Renal cortical epithelial cell (primary cell): ENCODE results near the gene DHRS1. TPM values are rescaled to one million over a fixed set of nuclear protein-coding genes. Genes with fewer than 3 reads are reported as not detected.
"Not testable (repeated sequence)": the region's sequence is repeated elsewhere in the genome, so short reads cannot be mapped to it uniquely, and the experiment has no call there.

Source experiments
- DNase-seq: peaks from one replicate; pipeline ENCODE4 v3.0.0-alpha.2; 2011; ENCODE audit warnings: low read depth
- total RNA-seq: library from RNA; depleted of rRNA; stranded (reverse); fragments of >200 nt; gene quantifications from 2 replicates; pipeline ENCODE4 v1.2.3, GENCODE V29; 2014

The DHRS1 gene
- total RNA-seq, 1 donor from 2014 or later, result 18.3 TPM

DNA sequence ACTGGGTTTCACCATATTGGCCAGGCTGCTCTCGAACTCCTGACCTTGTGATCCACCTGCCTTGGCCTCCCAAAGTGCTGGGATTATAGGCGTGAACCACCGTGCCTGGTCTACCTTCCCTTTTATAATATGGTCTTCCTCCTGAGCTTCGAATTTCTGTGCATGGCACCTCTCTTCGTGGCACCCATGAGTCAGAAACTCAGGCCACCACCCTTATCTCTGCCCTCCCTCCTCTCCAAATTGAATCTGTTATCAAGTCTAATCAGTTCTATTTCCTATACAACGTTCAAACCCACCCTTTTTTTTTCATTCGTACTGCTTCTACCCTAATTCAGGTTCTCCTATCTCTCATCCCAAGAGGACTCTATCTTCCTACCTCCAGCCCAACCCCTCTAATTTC lies 52.2 kb downstream of the DHRS1 start:
- DNase-seq, result no peak

DNA sequence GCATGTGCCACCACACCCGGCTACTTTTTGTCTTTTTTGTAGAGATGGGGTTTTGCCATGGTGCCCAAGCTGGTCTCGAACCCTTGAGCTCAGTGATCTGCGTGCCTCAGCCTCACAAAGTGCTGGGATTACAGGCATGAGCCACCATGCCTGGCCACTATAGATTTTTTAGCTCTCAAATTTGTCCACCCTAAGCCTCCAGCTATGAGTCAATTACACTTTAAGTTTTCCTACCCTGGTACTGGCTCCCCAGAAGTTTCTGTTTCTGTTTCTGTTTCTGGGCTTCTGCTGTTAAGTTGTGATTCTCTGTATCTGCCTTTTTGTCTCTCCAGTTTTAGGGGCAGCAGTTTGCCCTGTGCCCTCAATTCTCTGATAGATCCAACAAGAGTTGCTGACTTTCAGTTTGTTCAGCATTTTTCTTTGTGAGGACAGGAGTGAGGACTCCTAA lies 52.8 kb downstream of the DHRS1 start:
- DNase-seq, result no peak

DNA sequence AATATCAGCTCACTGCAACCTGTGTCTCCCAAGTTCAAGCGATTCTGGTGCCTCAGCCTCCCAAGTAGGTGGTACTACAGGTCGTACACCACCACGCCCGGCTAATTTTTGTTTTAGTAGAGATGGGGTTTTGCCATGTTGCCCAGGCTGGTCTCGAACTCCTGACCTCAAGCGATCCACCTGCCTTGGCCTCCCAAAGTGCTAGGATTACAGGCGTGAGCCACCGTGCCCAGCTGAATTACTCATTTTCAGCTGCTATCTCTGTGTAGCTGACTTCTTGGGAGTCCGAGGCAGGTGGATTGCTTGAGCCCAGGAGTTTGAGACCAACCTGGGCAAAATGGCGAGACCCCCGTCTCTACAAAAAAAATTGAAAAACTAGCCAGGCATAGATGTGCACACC lies 54.2 kb downstream of the DHRS1 start:
- not testable (repeated sequence) for DNase-seq

DNA sequence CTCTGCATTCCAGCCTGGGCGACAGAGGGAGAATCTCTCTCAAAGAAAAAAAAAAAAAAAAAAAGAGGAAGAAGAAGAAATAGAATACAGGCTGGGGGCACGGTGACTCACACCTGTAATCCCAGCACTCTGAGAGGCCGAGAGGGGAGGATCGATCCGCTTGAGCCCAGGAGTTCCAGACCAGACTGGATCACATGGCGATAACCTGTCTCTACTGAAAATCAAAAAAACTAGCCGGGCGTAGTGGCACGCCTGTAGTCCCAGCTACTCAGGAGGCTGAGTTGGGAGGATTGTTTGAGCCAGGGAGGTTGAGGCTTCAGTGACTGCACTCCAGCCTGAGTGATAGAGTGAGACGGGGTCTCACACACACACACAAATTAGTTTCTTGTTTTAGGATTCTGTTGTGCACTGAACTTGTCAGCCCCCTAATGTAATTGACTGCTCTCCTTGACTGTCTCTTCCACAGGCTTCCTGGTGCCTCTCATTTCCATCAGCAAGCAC lies 56.2 kb downstream of the DHRS1 start:
- peak; percentile 9 for DNase-seq

DNA sequence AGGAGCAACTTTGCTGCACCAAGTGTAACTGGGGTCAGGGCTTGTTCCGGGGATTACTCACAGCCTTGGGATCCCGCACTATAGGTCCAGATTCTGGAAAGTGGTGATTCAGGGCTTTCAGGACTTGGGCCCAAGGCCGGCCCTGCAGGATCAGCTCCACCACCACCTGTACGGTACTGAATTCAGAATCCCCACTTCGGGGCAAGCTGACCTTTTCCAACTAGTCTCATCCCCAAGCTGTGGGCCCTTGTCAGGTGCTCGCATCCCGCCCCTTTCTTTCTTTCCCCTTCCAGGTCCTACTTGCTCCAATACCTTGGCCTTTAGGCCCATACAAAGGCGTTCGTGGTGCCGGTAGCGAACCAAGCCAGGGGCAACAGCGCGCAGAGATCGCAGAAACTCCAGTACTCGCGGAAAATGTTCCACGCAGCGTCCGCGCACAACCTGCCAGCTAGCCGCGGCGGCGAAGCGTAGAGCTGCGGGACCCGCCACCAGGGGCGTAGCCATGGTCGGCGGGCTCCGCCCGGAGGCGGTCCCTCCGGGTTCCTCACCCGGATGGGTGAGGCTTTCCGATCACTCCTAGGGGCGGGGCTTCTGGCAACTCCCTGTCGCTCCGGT lies 57.6 kb downstream of the DHRS1 start:
- peak; percentile 80 for DNase-seq

Other genes with a start within 250 kb of the DHRS1 start
- gene CARMIL3, start 247.8 kb downstream of the DHRS1 start, total RNA-seq, result 0.10 TPM in 1 of 2 replicates, not detected in the other
- gene CPNE6, start 228.2 kb downstream of the DHRS1 start, total RNA-seq, result not detected in 2 replicates
- 18.5 and 28.0 TPM in 2 replicates for gene PCK2, start 205.5 kb downstream of the DHRS1 start, total RNA-seq
- gene DCAF11, start 185.0 kb downstream of the DHRS1 start, total RNA-seq, result 73.8 and 112 TPM in 2 replicates
- gene NRL, start 184.8 kb downstream of the DHRS1 start, total RNA-seq, result 1.6 and 2.4 TPM in 2 replicates
- gene FITM1, start 169.1 kb downstream of the DHRS1 start, total RNA-seq, result 0.25 TPM in 1 of 2 replicates, not detected in the other
- 209 and 265 TPM in 2 replicates for gene PSME1, start 163.6 kb downstream of the DHRS1 start, total RNA-seq
- 10.1 and 20.7 TPM in 2 replicates for gene EMC9, start 158.2 kb downstream of the DHRS1 start, total RNA-seq
- 69.3 and 258 TPM in 2 replicates for gene PSME2, start 153.2 kb downstream of the DHRS1 start, total RNA-seq
- 52.1 and 52.6 TPM in 2 replicates for gene RNF31, start 152.3 kb downstream of the DHRS1 start, total RNA-seq
- gene IRF9, start 138.5 kb downstream of the DHRS1 start, total RNA-seq, result 78.3 and 87.7 TPM in 2 replicates
- gene REC8, start 127.7 kb downstream of the DHRS1 start, total RNA-seq, result 13.4 and 43.3 TPM in 2 replicates
- 47.4 and 76.0 TPM in 2 replicates for gene IPO4, start 111.0 kb downstream of the DHRS1 start, total RNA-seq
- gene TM9SF1, start 104.3 kb downstream of the DHRS1 start, total RNA-seq, result 75.4 and 153 TPM in 2 replicates
- 0.05 TPM in 1 of 2 replicates, not detected in the other for gene TSSK4, start 94.1 kb downstream of the DHRS1 start, total RNA-seq
- gene CHMP4A, start 86.3 kb downstream of the DHRS1 start, total RNA-seq, result 38.4 and 65.1 TPM in 2 replicates
- 10.0 and 10.2 TPM in 2 replicates for gene MDP1, start 83.7 kb downstream of the DHRS1 start, total RNA-seq
- gene NEDD8, start 67.4 kb downstream of the DHRS1 start, total RNA-seq, result 146 and 185 TPM in 2 replicates
- gene GMPR2, start 66.9 kb downstream of the DHRS1 start, total RNA-seq, result 96.7 and 106 TPM in 2 replicates
- 46.8 and 75.5 TPM in 2 replicates for gene TINF2, start 57.2 kb downstream of the DHRS1 start, total RNA-seq
- gene TGM1, start 36.6 kb downstream of the DHRS1 start, total RNA-seq, result 0.45 and 1.6 TPM in 2 replicates
- 25.2 and 29.7 TPM in 2 replicates for gene RABGGTA, start 28.2 kb downstream of the DHRS1 start, total RNA-seq
- 23.2 and 32.3 TPM in 2 replicates for gene NOP9, start 70 bp upstream of the DHRS1 start, total RNA-seq
- 0.87 and 2.8 TPM in 2 replicates for gene CIDEB, start 8.2 kb upstream of the DHRS1 start, total RNA-seq
- 1.9 and 3.6 TPM in 2 replicates for gene LTB4R2, start 10.4 kb upstream of the DHRS1 start, total RNA-seq
- 0.17 and 1.3 TPM in 2 replicates for gene LTB4R, start 11.7 kb upstream of the DHRS1 start, total RNA-seq
- 0.40 and 2.6 TPM in 2 replicates for gene ADCY4, start 35.3 kb upstream of the DHRS1 start, total RNA-seq
- gene RIPK3, start 40.2 kb upstream of the DHRS1 start, total RNA-seq, result 1.8 and 9.7 TPM in 2 replicates
- gene NFATC4, start 68.4 kb upstream of the DHRS1 start, total RNA-seq, result 5.6 and 6.7 TPM in 2 replicates
- gene NYNRIN, start 99.2 kb upstream of the DHRS1 start, total RNA-seq, result 2.4 and 4.3 TPM in 2 replicates
- 0.52 and 1.2 TPM in 2 replicates for gene CBLN3, start 129.9 kb upstream of the DHRS1 start, total RNA-seq
- 48.5 and 59.9 TPM in 2 replicates for gene KHNYN, start 130.2 kb upstream of the DHRS1 start, total RNA-seq
- gene SDR39U1, start 143.0 kb upstream of the DHRS1 start, total RNA-seq, result 6.4 and 10.4 TPM in 2 replicates
- not detected in 2 replicates for gene CMA1, start 208.5 kb upstream of the DHRS1 start, total RNA-seq